HCT116 (cell line): ENCODE data around the gene OR8D2. TPM values are rescaled to one million over a fixed set of nuclear protein-coding genes. Genes with fewer than 3 reads are reported as not detected.

ENCODE experiments used
- ATAC-seq: fragments of 200-7000 bp; cut with Tn5 transposase; 2 replicates; pipeline ENCODE4 v1.9.1; 2020; ENCODE audit warnings: mild to moderate bottlenecking, moderate library complexity
- BruUV-seq: library from RNA; stranded (reverse); fragments of 400-500 nt; replicated peaks from 2 replicates; lab custom pipeline; 2021; lab: Mats Ljungman, UMichigan
- CTCF ChIA-PET: fragments of 300-600 bp; sonication (Branson Sonifier 250); formaldehyde crosslinking; loops from one replicate; lab custom pipeline; 2021; ENCODE audit warnings: antibody characterized with exemption; lab: Charles Lee
- POLR2A ChIA-PET: fragments of 300-600, 350-600 bp; sonication (Branson Sonifier 250); formaldehyde crosslinking; loops from one replicate; lab custom pipeline; 2021; ENCODE audit warnings: antibody characterized with exemption; lab: Charles Lee
- RAD21 ChIA-PET, 2 experiments: fragments of 300-600 bp; sonication (Branson Sonifier 250); formaldehyde crosslinking; loops; one replicate each; lab custom pipeline; 2023; ENCODE audit warnings: low total read pairs in 2 of 2; ENCODE audit not compliant: uncharacterized antibody in 2 of 2, unreplicated experiment in 2 of 2, low non-redundant PET in 1 of 2; lab: Charles Lee
- DNase-seq: peaks from one replicate; pipeline ENCODE4 v3.0.0-alpha.2; 2010; ENCODE audit warnings: low read depth, low spot score
- H2AFZ ChIP-seq: fragments of 200-600 bp; shearing (Covaris generic), sonication (generic); 2 replicates; pipeline ENCODE4 v1.6.1; 2017; ENCODE audit warnings: low read depth, mixed run types, mixed read lengths, antibody characterized with exemption, low read length; ENCODE audit not compliant: poor library complexity, severe bottlenecking
- H3K27ac ChIP-seq: 2 replicates; pipeline ENCODE4 v1.5.1; 2012; ENCODE audit warnings: low read depth, low read length
- H3K27me3 ChIP-seq: fragments of 200-600 bp; sonication (generic); 2 replicates; pipeline ENCODE4 v1.6.1; 2016; ENCODE audit warnings: mixed run types, low read length, mixed read lengths; ENCODE audit not compliant: insufficient read depth
- H3K36me3 ChIP-seq, 2 experiments: fragments of 200-500 bp in 1 of 2; fragments of 200-600 bp in 1 of 2; sonication (Bioruptor generic) in 1 of 2; sonication (generic) in 1 of 2; 2 replicates each; pipeline versions ENCODE4 v1.5.1 to v1.6.1; 2014 to 2016; ENCODE audit warnings: low read length in 2 of 2, inconsistent platforms in 1 of 2, mixed read lengths in 1 of 2, mixed run types in 1 of 2; ENCODE audit not compliant: insufficient read depth in 2 of 2, control insufficient read depth in 1 of 2
- H3K4me1 ChIP-seq, 2 experiments: fragments of 200-600 bp in 1 of 2; sonication (generic) in 1 of 2; 2 replicates each; pipeline versions ENCODE4 v1.5.1 to v1.6.1; 2012 to 2017; ENCODE audit warnings: low read length in 2 of 2, inconsistent platforms in 1 of 2, mild to moderate bottlenecking in 1 of 2, mixed read lengths in 1 of 2, mixed run types in 1 of 2, moderate library complexity in 1 of 2; ENCODE audit not compliant: insufficient read depth in 2 of 2, control insufficient read depth in 1 of 2
- H3K4me2 ChIP-seq: fragments of 200-600 bp; sonication (generic); 2 replicates; pipeline ENCODE4 v1.6.1; 2017; ENCODE audit warnings: mixed run types, low read length, mixed read lengths
- H3K4me3 ChIP-seq, 2 experiments: fragments of 200-600 bp in 1 of 2; sonication (generic) in 1 of 2; replicated peaks in 1 of 2; 2 replicates each; pipeline ENCODE4 v1.5.1; 2011 to 2016; ENCODE audit warnings: low read length in 2 of 2, control low read depth in 1 of 2, low read depth in 1 of 2, mild to moderate bottlenecking in 1 of 2, mixed read lengths in 1 of 2, mixed run types in 1 of 2
- H3K79me2 ChIP-seq: fragments of 200-600 bp; sonication (generic); 2 replicates; pipeline ENCODE4 v1.6.1; 2017; ENCODE audit warnings: mild to moderate bottlenecking, mixed run types, low read length, moderate library complexity, mixed read lengths; ENCODE audit not compliant: insufficient read depth
- H3K9ac ChIP-seq: fragments of 200-600 bp; sonication (generic); 2 replicates; pipeline ENCODE4 v1.6.1; 2016; ENCODE audit warnings: low read length, mixed read lengths
- H3K9me2 ChIP-seq: fragments of 200-600 bp; sonication (generic), shearing (Covaris generic); 2 replicates; pipeline ENCODE4 v1.6.1; 2017; ENCODE audit warnings: mixed run types, mild to moderate bottlenecking, moderate library complexity; ENCODE audit not compliant: insufficient read depth
- H3K9me3 ChIP-seq, 2 experiments: fragments of 200-500 bp in 1 of 2; fragments of 200-600 bp in 1 of 2; sonication (Bioruptor generic) in 1 of 2; sonication (generic) in 1 of 2; 2 replicates each; pipeline ENCODE4 v1.6.1; 2014 to 2017; ENCODE audit warnings: low read length in 2 of 2, mixed read lengths in 2 of 2, inconsistent platforms in 1 of 2, low read depth in 1 of 2, mild to moderate bottlenecking in 1 of 2, mixed run types in 1 of 2, moderate library complexity in 1 of 2; ENCODE audit not compliant: control insufficient read depth in 1 of 2, insufficient read depth in 1 of 2
- H4K20me1 ChIP-seq: fragments of 200-600 bp; sonication (generic), shearing (Covaris generic); 2 replicates; pipeline ENCODE4 v1.6.1; 2017; ENCODE audit warnings: mixed run types, mild to moderate bottlenecking, moderate library complexity; ENCODE audit not compliant: insufficient read depth
- CBX3 ChIP-seq: IDR thresholded peaks from 2 replicates; pipeline ENCODE4 v1.6.1; 2012; ENCODE audit warnings: low read depth
- EGR1 ChIP-seq: IDR thresholded peaks from 2 replicates; pipeline ENCODE4 v1.6.1; 2012; ENCODE audit warnings: low read depth
- ELF1 ChIP-seq: IDR thresholded peaks from 2 replicates; pipeline ENCODE4 v1.6.1; 2012; ENCODE audit warnings: low read depth, borderline replicate concordance
- JUND ChIP-seq: IDR thresholded peaks from 2 replicates; pipeline ENCODE4 v1.6.1; 2012
- POLR2A ChIP-seq: IDR thresholded peaks from 2 replicates; pipeline ENCODE4 v1.7.0; 2011; ENCODE audit warnings: borderline replicate concordance; ENCODE audit not compliant: insufficient read depth, insufficient read length; ENCODE audit errors: extremely low read depth
- RAD21 ChIP-seq: IDR thresholded peaks from 2 replicates; pipeline ENCODE4 v1.6.1; 2012; ENCODE audit warnings: low read depth, mild to moderate bottlenecking
- REST ChIP-seq: IDR thresholded peaks from 2 replicates; pipeline ENCODE4 v1.6.1; 2012; ENCODE audit warnings: low read depth
- SP1 ChIP-seq: IDR thresholded peaks from 2 replicates; pipeline ENCODE4 v1.6.1; 2012; ENCODE audit warnings: low read depth
- SRF ChIP-seq: IDR thresholded peaks from 2 replicates; pipeline ENCODE4 v1.6.1; 2012; ENCODE audit warnings: low read depth
- TCF7L2 ChIP-seq: IDR thresholded peaks from 2 replicates; pipeline ENCODE4 v1.7.0; 2011; ENCODE audit warnings: borderline replicate concordance, inconsistent platforms; ENCODE audit not compliant: insufficient read depth, insufficient read length; ENCODE audit errors: extremely low read depth
- YY1 ChIP-seq: IDR thresholded peaks from 2 replicates; pipeline ENCODE4 v1.6.1; 2011; ENCODE audit warnings: low read length, low read depth, moderate library complexity, mild to moderate bottlenecking; ENCODE audit not compliant: insufficient replicate concordance; ENCODE audit errors: extremely low read depth
- ZNF274 ChIP-seq: fragments of 200-500 bp; sonication (Bioruptor generic); IDR thresholded peaks from 2 replicates; pipeline ENCODE4 v1.6.1; 2014; ENCODE audit warnings: mild to moderate bottlenecking, low read depth, low read length, inconsistent platforms
- intact Hi-C: fragments of 100-400 bp; cut with micrococcal nuclease; formaldehyde crosslinking; loops from 2 replicates; pipeline ENCODE4 v1.10.0; 2022
- total RNA-seq: library from RNA; stranded (reverse); gene quantifications from one replicate; pipeline ENCODE4 v1.2.1, GENCODE V29; 2021; ENCODE audit not compliant: unreplicated experiment

The OR8D2 gene
- total RNA-seq, 1 experiment from 2014 or later: not detected

DNA sequence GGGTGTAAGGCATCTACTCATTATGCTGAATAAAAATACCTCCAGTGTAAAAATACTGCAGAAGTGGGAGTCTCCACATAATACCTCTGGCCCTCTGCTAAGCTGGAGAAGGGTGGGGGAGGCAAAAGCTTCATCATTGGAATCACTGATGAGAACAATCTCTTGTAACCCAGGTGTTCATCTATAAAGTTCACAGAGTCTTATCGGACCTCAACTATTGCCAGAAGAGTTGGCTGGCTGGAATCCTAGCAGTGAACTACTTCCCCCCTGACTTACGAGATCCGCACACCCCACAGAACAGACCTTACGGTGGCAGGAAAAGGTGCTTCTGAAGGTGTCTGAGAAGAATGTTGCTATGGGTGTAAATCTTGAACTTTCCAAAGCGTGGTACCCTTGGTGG is 8.7 kb downstream of the OR8D2 start:
- Histone ChIP-seq H3K4me3 (no peak overlapping the region), H3K9ac (no peak overlapping the region), H3K27me3 (peaks cover 51% of the 10 kb centered on the region), H3K9me2 (no peaks in the 10 kb centered on the region), H4K20me1 (no peaks in the 10 kb centered on the region), H3K4me1 (no peaks in the 10 kb centered on the region), H3K9me3 (no peaks in the 10 kb centered on the region), H3K27ac (no peak overlapping the region), H3K79me2 (no peaks in the 10 kb centered on the region), H3K36me3 (no peaks in the 10 kb centered on the region), H3K4me2 (no peak overlapping the region), H2AFZ (no peak overlapping the region)
- DNase-seq: no peak
- no TSS peak for BruUV-seq
- RAD21 ChIA-PET: no interaction called here
- POLR2A ChIA-PET: no interaction called here
- CTCF ChIA-PET: no interaction called here
- TF ChIP-seq RAD21 (no peak), TCF7L2 (no peak)
- ATAC-seq: no peak
- intact Hi-C loops: no loop called here

- Histone ChIP-seq H3K36me3 (no peaks in the 10 kb centered on the region), H3K27ac (no peak overlapping the region), H3K9me2 (no peaks in the 10 kb centered on the region), H2AFZ (no peak overlapping the region), H3K4me2 (no peak overlapping the region), H3K27me3 (peaks cover 51% of the 10 kb centered on the region), H3K9ac (no peak overlapping the region), H3K4me1 (no peaks in the 10 kb centered on the region), H3K79me2 (no peaks in the 10 kb centered on the region), H3K4me3 (no peak overlapping the region), H4K20me1 (no peaks in the 10 kb centered on the region), H3K9me3 (no peaks in the 10 kb centered on the region)
- intact Hi-C loops: no loop called here
- ChIA-PET POLR2A (no interaction called here), RAD21 (no interaction called here), CTCF (no interaction called here)
- no TSS peak for BruUV-seq
- TF ChIP-seq EGR1 (no peak), CBX3 (no peak)
- DNase-seq: no peak
- no peak for ATAC-seq
Observed at GRCh38 chr11:124310721-124311120, 9.3 kb downstream of the OR8D2 start.

DNA sequence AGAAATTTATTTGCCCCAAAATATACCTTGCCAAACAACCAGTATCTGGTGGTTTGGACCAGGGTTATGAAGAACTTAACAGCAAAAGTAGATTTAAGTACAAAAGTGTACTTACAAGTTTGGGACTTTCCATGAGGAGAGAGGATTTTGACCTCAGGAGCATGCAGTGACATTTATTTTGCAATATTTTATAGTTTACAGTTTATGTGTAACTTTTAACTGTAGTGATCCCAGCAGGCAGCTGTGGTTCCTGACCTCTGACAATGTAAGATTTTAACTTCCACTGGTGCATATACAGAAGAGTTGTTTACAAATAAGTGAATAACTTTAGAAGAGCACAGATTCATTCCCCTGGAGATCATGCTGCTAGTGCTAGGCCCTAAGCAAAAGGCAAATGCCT is 12.9 kb downstream of the OR8D2 start:
- no peak for TF ChIP-seq YY1
- no peak for TF ChIP-seq ZNF274
- no peak for TF ChIP-seq JUND
- TF ChIP-seq POLR2A: no peak
- no peak for TF ChIP-seq SRF
- TF ChIP-seq REST: no peak
- TF ChIP-seq SP1: no peak
- no peak for TF ChIP-seq ELF1
- Histone ChIP-seq H3K4me1 (no peaks in the 10 kb centered on the region), H3K27me3 (peaks cover 42% of the 10 kb centered on the region), H3K9me2 (no peaks in the 10 kb centered on the region), H3K4me3 (no peak overlapping the region), H3K79me2 (no peaks in the 10 kb centered on the region), H3K4me2 (no peak overlapping the region), H3K27ac (no peak overlapping the region), H2AFZ (no peak overlapping the region), H3K36me3 (no peaks in the 10 kb centered on the region), H3K9ac (no peak overlapping the region), H4K20me1 (no peaks in the 10 kb centered on the region), H3K9me3 (no peaks in the 10 kb centered on the region)
- intact Hi-C loops: no loop called here
- no peak for ATAC-seq
- ChIA-PET RAD21 (no interaction called here), CTCF (no interaction called here), POLR2A (no interaction called here)
- DNase-seq: no peak
- BruUV-seq: no TSS peak
